H1 (cell line): ENCODE measurements around the gene BBS1. TPM values are rescaled to one million over a fixed set of nuclear protein-coding genes. Genes with fewer than 3 reads are reported as not detected.

Source experiments
- CTCF ChIA-PET: fragments of 300-600 bp; sonication (Branson Sonifier 250); formaldehyde crosslinking; loops from one replicate; lab custom pipeline; 2021; ENCODE audit not compliant: partially characterized antibody; lab: Charles Lee
- POLR2A ChIA-PET: fragments of 300-600 bp; sonication (Branson Sonifier 250); formaldehyde crosslinking; loops from one replicate; lab custom pipeline; 2021; ENCODE audit warnings: inconsistent platforms; ENCODE audit not compliant: partially characterized antibody; lab: Charles Lee
- DNase-seq, 2 experiments: peaks; one replicate each; pipeline versions ENCODE4 v3.0.0 to v3.0.0-alpha.2; 2010 to 2022; ENCODE audit warnings: low spot score in 2 of 2, low read depth in 1 of 2, mixed read lengths in 1 of 2
- FAIRE-seq: peaks from 2 replicates; lab custom pipeline; 2011; peaks lifted over from hg19 to GRCh38; lab: Jason Lieb, UNC
- H2AFZ ChIP-seq: 2 replicates; pipeline ENCODE4 v1.8.1; 2012; ENCODE audit warnings: low read length, inconsistent platforms
- H2AK5ac ChIP-seq: 2 replicates; pipeline ENCODE4 v1.6.1; 2013; ENCODE audit warnings: low read depth, low read length
- H2BK120ac ChIP-seq: replicated peaks from 2 replicates; pipeline ENCODE3; 2013; ENCODE audit warnings: low read depth, low read length, inconsistent platforms
- H2BK12ac ChIP-seq: 2 replicates; pipeline ENCODE4 v1.6.1; 2013; ENCODE audit warnings: low read depth, low read length
- H2BK15ac ChIP-seq: 2 replicates; pipeline ENCODE4 v1.6.1; 2013; ENCODE audit warnings: low read length
- H2BK20ac ChIP-seq: 2 replicates; pipeline ENCODE4 v1.6.1; 2013; ENCODE audit warnings: low read length
- H2BK5ac ChIP-seq: 2 replicates; pipeline ENCODE4 v1.6.1; 2013; ENCODE audit warnings: low read depth, low read length
- H3K14ac ChIP-seq: 2 replicates; pipeline ENCODE4 v1.6.1; 2013; ENCODE audit warnings: inconsistent platforms; ENCODE audit not compliant: insufficient read length
- H3K18ac ChIP-seq: 2 replicates; pipeline ENCODE4 v1.6.1; 2013; ENCODE audit warnings: low read length; ENCODE audit errors: extremely low read depth
- H3K23ac ChIP-seq: 2 replicates; pipeline ENCODE4 v1.6.1; 2013; ENCODE audit warnings: inconsistent platforms; ENCODE audit not compliant: insufficient read length
- H3K23me2 ChIP-seq: 2 replicates; pipeline ENCODE4 v1.6.1; 2013; ENCODE audit warnings: low read depth, low read length
- H3K27ac ChIP-seq: 2 replicates; pipeline ENCODE4 v1.6.1; 2011; ENCODE audit warnings: low read depth, low read length, inconsistent platforms
- H3K27me3 ChIP-seq, 4 experiments: replicated peaks in 1 of 4; 1 replicate in 1 of 4; 2 replicates in 3 of 4; pipeline versions ENCODE4 v1.6.1 to v1.8.1; 2011 to 2013; ENCODE audit warnings: low read length in 3 of 4, mild to moderate bottlenecking in 3 of 4, inconsistent platforms in 2 of 4, mixed read lengths in 2 of 4, moderate library complexity in 1 of 4; ENCODE audit not compliant: control insufficient read depth in 3 of 4, insufficient read depth in 3 of 4; ENCODE audit errors: extremely low read depth in 1 of 4
- H3K36me3 ChIP-seq, 4 experiments: 2 replicates each; pipeline versions ENCODE4 v1.6.1 to v1.8.1; 2011 to 2013; ENCODE audit warnings: mild to moderate bottlenecking in 4 of 4, low read length in 3 of 4, moderate library complexity in 2 of 4, control low read depth in 1 of 4, inconsistent platforms in 1 of 4; ENCODE audit not compliant: insufficient read depth in 4 of 4, control insufficient read depth in 2 of 4
- H3K4ac ChIP-seq: replicated peaks from 2 replicates; pipeline ENCODE3; 2013; ENCODE audit warnings: low read length, low read depth, mixed read lengths, inconsistent platforms; ENCODE audit not compliant: insufficient read length
- H3K4me1 ChIP-seq, 4 experiments: replicated peaks in 1 of 4; 1 replicate in 1 of 4; 2 replicates in 3 of 4; pipeline versions ENCODE4 v1.6.1 to v1.8.1; 2011 to 2013; ENCODE audit warnings: low read length in 3 of 4, inconsistent platforms in 2 of 4, mixed read lengths in 1 of 4; ENCODE audit not compliant: insufficient read depth in 4 of 4, control insufficient read depth in 3 of 4
- H3K4me2 ChIP-seq, 2 experiments: 2 replicates each; pipeline versions ENCODE4 v1.6.1 to v1.8.1; 2011 to 2013; ENCODE audit warnings: low read depth in 2 of 2, low read length in 2 of 2, control low read depth in 1 of 2, inconsistent platforms in 1 of 2, mild to moderate bottlenecking in 1 of 2; ENCODE audit not compliant: insufficient read depth in 1 of 2
- H3K4me3 ChIP-seq, 4 experiments: fragments of 200-600, 300-600 bp in 1 of 4; sonication (generic), shearing (Covaris generic), sonication (Bioruptor Twin) in 1 of 4; 2 replicates each; pipeline versions ENCODE4 v1.5.1 to v1.8.1; 2011 to 2016; ENCODE audit warnings: low read length in 4 of 4, low read depth in 3 of 4, control low read depth in 2 of 4, inconsistent platforms in 2 of 4, mild to moderate bottlenecking in 2 of 4, mixed read lengths in 1 of 4, moderate library complexity in 1 of 4; ENCODE audit not compliant: insufficient read depth in 2 of 4; ENCODE audit errors: extremely low read depth in 1 of 4
- H3K56ac ChIP-seq: replicated peaks from 2 replicates; pipeline ENCODE3; 2013; ENCODE audit warnings: low read depth, mild to moderate bottlenecking, mixed read lengths, low read length, inconsistent platforms; ENCODE audit not compliant: insufficient read length
- H3K79me1 ChIP-seq: 2 replicates; pipeline ENCODE4 v1.6.1; 2013; ENCODE audit warnings: low read depth, low read length, control low read depth
- H3K79me2 ChIP-seq, 2 experiments: 2 replicates each; pipeline versions ENCODE4 v1.6.1 to v1.8.1; 2012 to 2013; ENCODE audit warnings: low read length in 2 of 2, mild to moderate bottlenecking in 2 of 2, inconsistent platforms in 1 of 2; ENCODE audit not compliant: insufficient read depth in 2 of 2, control insufficient read depth in 1 of 2
- H3K9ac ChIP-seq, 4 experiments: replicated peaks in 1 of 4; 1 replicate in 1 of 4; 2 replicates in 3 of 4; pipeline versions ENCODE4 v1.6.1 to v1.8.1; 2011 to 2013; ENCODE audit warnings: low read depth in 3 of 4, low read length in 3 of 4, control low read depth in 2 of 4, mild to moderate bottlenecking in 2 of 4, moderate library complexity in 2 of 4, inconsistent platforms in 1 of 4; ENCODE audit errors: extremely low read depth in 1 of 4
- H3K9me3 ChIP-seq, 2 experiments: 2 replicates each; pipeline versions ENCODE4 v1.6.1 to v1.8.1; 2012 to 2013; ENCODE audit warnings: mild to moderate bottlenecking in 2 of 2, moderate library complexity in 2 of 2, control low read depth in 1 of 2, inconsistent platforms in 1 of 2, low read depth in 1 of 2, low read length in 1 of 2, mixed read lengths in 1 of 2; ENCODE audit not compliant: insufficient read depth in 2 of 2
- H4K20me1 ChIP-seq, 2 experiments: replicated peaks in 1 of 2; 2 replicates each; pipeline versions ENCODE3 to v1.8.1; 2011 to 2013; ENCODE audit warnings: inconsistent platforms in 2 of 2, low read length in 2 of 2, mild to moderate bottlenecking in 1 of 2; ENCODE audit not compliant: insufficient read depth in 2 of 2, control insufficient read depth in 1 of 2
- H4K5ac ChIP-seq: 2 replicates; pipeline ENCODE4 v1.6.1; 2013; ENCODE audit warnings: low read length, low read depth, mixed read lengths, inconsistent platforms; ENCODE audit not compliant: insufficient read length
- H4K8ac ChIP-seq: 2 replicates; pipeline ENCODE4 v1.8.0; 2013; ENCODE audit warnings: mild to moderate bottlenecking, moderate library complexity, low read length, inconsistent platforms; ENCODE audit not compliant: insufficient read depth; ENCODE audit errors: extremely low read depth
- H4K91ac ChIP-seq: replicated peaks from 2 replicates; pipeline ENCODE3; 2013; ENCODE audit warnings: low read length, mixed read lengths, inconsistent platforms; ENCODE audit not compliant: insufficient read length
- EZH2 ChIP-seq: fragments of 200-600 bp; sonication (generic); IDR thresholded peaks from 2 replicates; pipeline ENCODE4 v1.7.1; 2012; ENCODE audit warnings: low read depth, mild to moderate bottlenecking, moderate library complexity, low read length, inconsistent platforms; ENCODE audit not compliant: severe bottlenecking
- GABPA ChIP-seq: IDR thresholded peaks from 2 replicates; pipeline ENCODE4 v1.6.1; 2011; ENCODE audit warnings: mild to moderate bottlenecking, low read length, moderate library complexity, borderline replicate concordance; ENCODE audit not compliant: insufficient read depth
- KDM1A ChIP-seq: fragments of 200-600, 300-600 bp; sonication (generic); IDR thresholded peaks from 2 replicates; pipeline ENCODE4 v1.7.1; 2016; ENCODE audit warnings: mild to moderate bottlenecking, low read length, borderline replicate concordance
- SIN3A ChIP-seq, 2 experiments: IDR thresholded peaks in 1 of 2; conservative IDR thresholded peaks in 1 of 2; 2 replicates each; pipeline ENCODE4 v1.6.1; 2011 to 2012; ENCODE audit warnings: low read length in 2 of 2, improper control_type of control experiment in 1 of 2, low read depth in 1 of 2, mild to moderate bottlenecking in 1 of 2
- SIRT6 ChIP-seq: IDR thresholded peaks from one replicate; pipeline ENCODE4 v1.7.1; 2012; ENCODE audit warnings: low read length, inconsistent platforms
- SIX5 ChIP-seq: IDR thresholded peaks from 2 replicates; pipeline ENCODE4 v1.6.1; 2011; ENCODE audit warnings: mild to moderate bottlenecking, low read depth, low read length
- SP2 ChIP-seq: IDR thresholded peaks from 2 replicates; pipeline ENCODE4 v1.6.1; 2012; ENCODE audit warnings: mild to moderate bottlenecking, low read length, inconsistent platforms
- TAF1 ChIP-seq: IDR thresholded peaks from 2 replicates; pipeline ENCODE4 v1.6.1; 2011; ENCODE audit warnings: mild to moderate bottlenecking, low read depth, low read length
- WGBS, 2 experiments: shearing (Covaris generic) in 1 of 2; methylation state at CpG; one replicate each; pipeline versions ENCODE4 v1.1.6 to v1.1.7; 2013 to 2015; ENCODE audit warnings: low lambda C conversion rate in 2 of 2, mixed read lengths in 2 of 2, inconsistent platforms in 1 of 2, low coverage in 1 of 2, missing lambda C conversion rate in 1 of 2; ENCODE audit not compliant: insufficient replicate concordance in 2 of 2, insufficient coverage in 1 of 2, insufficient read length in 1 of 2; ENCODE audit errors: extremely low coverage in 1 of 2, missing lambda C conversion rate in 1 of 2; 5-methylcytosine and 5-hydroxymethylcytosine counted together
- polyA plus RNA-seq, 7 experiments: library from polyadenylated mRNA; depleted of rRNA in 3 of 7; stranded (reverse) in 5 of 7; unstranded in 2 of 7; fragments of >200 nt in 5 of 7; fragments of 200-250 nt in 2 of 7; gene quantifications; 1 replicate in 5 of 7; 2 replicates in 1 of 7; 4 replicates in 1 of 7; pipeline versions ENCODE4 v1.2.1 to v1.2.3, GENCODE V29; 2011 to 2013; ENCODE audit warnings: missing spikeins in 2 of 7, mixed read lengths in 2 of 7
- total RNA-seq: library from RNA; stranded (reverse); fragmentation: NEBNext Ultra II Directional; extraction: Animal tissue kit (Norgen Biotek cat#: 25700); gene quantifications from 2 replicates; pipeline ENCODE4 v1.2.1, GENCODE V29; 2021

BBS1 gene
- total and polyA plus RNA-seq, 2 of the 8 experiments (the other 6 are each of a cell fraction or from before 2014, with no cell fraction given): 19.1 to 19.5 TPM

DNA sequence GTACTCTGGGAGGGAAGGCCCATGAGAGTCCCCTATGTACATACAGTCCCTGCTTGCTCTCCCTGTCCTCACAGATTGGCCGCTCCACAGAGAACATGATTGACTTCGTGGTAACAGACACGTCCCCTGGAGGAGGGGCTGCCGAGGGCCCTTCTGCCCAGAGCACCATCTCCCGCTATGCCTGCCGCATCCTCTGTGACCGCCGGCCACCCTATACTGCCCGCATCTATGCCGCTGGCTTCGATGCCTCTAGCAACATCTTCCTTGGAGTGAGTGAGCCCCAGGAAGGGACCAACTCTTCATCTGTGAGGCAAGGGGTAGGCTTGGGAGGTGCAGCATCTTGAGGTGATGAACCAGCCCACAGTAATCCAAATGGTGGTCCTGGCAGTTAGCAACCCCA, 37.3 kb upstream of the BBS1 start:
- Histone ChIP-seq H3K4ac (no peak overlapping the region), H4K8ac (no peak overlapping the region), H2BK12ac (no peak overlapping the region), H3K27me3 (no peaks in the 10 kb centered on the region; a peak in 1 of 7 replicates), H4K5ac (no peak overlapping the region), H3K79me2 (no peaks in the 10 kb centered on the region), H3K9me3 (no peaks in the 10 kb centered on the region), H2BK15ac (no peak overlapping the region), H4K91ac (no peak overlapping the region), H2BK5ac (no peak overlapping the region), H3K14ac (no peak overlapping the region), H2AFZ (no peak overlapping the region), H3K18ac (no peak overlapping the region), H3K4me1 (peaks cover 2 to 9% (median 3%) of the 10 kb centered on the region in 4 experiments; a peak in 6 of 7 replicates), H3K23me2 (no peaks in the 10 kb centered on the region), H2BK20ac (no peak overlapping the region), H3K56ac (no peak overlapping the region), H2BK120ac (no peak overlapping the region), H2AK5ac (no peak overlapping the region), H3K4me3 (no peak overlapping the region), H3K27ac (no peak overlapping the region), H3K4me2 (no peak overlapping the region), H3K23ac (no peak overlapping the region), H3K79me1 (no peaks in the 10 kb centered on the region), H4K20me1 (peaks cover 2% of the 10 kb centered on the region in 2 experiments), H3K36me3 (no peaks in the 10 kb centered on the region; a peak in 2 of 8 replicates), H3K9ac (no peak overlapping the region)
- POLR2A ChIA-PET: interaction anchor here (1.1 to 2.0 kb wide), 3 partner anchors 8 to 24 kb away, joined by 3 to 6 read pairs (median 3); no protein-coding TSS in a partner anchor
- 98% methylated on average over 10 of the region's 11 CpGs; no CpG with 5 or more reads in 1 of the 2 experiments for WGBS, 2 experiments
- FAIRE-seq (no peak), DNase-seq (peak in 1 of 2 experiments; percentile 37)
- CTCF ChIA-PET: interaction anchor here (0.9 to 1.2 kb wide), 2 partner anchors 58 to 110 kb away, joined by 3 read pairs; no protein-coding TSS in a partner anchor
- TF ChIP-seq SIX5: no peak
- no peak for TF ChIP-seq KDM1A
- no peak for TF ChIP-seq GABPA
- no peak for TF ChIP-seq SIRT6
- TF ChIP-seq TAF1: no peak
- TF ChIP-seq SP2: no peak
- no peak for TF ChIP-seq EZH2
- TF ChIP-seq SIN3A (conservative IDR thresholded peaks at IDR 0.05 in 1 of 2, IDR thresholded peaks at IDR 0.05 in 1 of 2; ENCODE audit: low read depth in 1 of 2, low read length in 2 of 2): no peak
